Prostate gland (tissue), 2 donors: ENCODE measurements around the gene URM1.

Source experiments
- POLR2A ChIP-seq: fragments of 450-650 bp; IDR thresholded peaks from one replicate; pipeline ENCODE4 v1.6.1; 2016; ENCODE audit warnings: antibody characterized with exemption, mild to moderate bottlenecking
- TF ChIP-seq, protein P1 (sequence below), 4 experiments: fragments of 200-600 bp in 2 of 4; fragments of 450-650 bp in 2 of 4; sonication (generic) in 2 of 4; IDR thresholded peaks; 1 replicate in 3 of 4; 2 replicates in 1 of 4; pipeline ENCODE4 v1.5.1; 2016 to 2019; ENCODE audit warnings: antibody characterized with exemption in 4 of 4, mild to moderate bottlenecking in 2 of 4, moderate library complexity in 2 of 4

DNA sequence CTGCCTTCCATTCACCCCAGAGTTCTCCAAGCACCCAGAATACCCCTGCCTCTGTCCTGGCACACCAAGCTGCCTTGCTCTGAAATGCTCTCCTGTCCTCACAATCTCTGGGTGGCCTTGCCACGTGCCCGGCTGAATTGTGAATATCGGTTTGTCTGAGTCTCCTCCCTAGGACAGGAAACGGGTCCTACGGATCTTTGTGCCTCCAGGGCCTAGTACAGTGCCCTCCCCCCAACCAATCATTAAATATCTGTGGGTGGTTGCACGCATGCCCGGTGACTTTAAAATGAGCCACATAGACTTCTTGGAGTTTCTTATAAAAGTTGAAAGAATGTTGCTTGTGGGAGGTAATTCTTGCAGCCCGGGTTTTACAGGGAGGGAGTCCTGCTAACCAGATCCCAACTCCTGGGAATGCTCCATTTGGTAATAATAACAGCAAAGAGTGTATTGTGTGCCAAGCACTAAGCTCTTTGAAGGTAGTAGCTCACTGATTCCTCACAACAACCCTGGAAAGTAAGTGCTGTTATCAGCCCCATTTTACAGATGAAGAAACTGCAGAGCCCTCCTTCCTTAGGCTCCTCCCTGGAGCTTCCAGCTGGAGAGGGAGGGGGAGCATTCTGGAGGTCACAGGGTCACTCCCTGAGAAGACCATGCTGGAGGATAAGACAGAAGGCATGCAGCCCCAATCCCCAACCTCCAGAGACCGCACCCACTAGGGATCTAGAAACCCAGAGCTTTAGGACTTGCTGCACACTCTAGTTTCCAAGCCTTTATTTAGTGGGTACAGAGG, 23.4 kb downstream of the URM1 start:
- TF ChIP-seq, protein P1, sequence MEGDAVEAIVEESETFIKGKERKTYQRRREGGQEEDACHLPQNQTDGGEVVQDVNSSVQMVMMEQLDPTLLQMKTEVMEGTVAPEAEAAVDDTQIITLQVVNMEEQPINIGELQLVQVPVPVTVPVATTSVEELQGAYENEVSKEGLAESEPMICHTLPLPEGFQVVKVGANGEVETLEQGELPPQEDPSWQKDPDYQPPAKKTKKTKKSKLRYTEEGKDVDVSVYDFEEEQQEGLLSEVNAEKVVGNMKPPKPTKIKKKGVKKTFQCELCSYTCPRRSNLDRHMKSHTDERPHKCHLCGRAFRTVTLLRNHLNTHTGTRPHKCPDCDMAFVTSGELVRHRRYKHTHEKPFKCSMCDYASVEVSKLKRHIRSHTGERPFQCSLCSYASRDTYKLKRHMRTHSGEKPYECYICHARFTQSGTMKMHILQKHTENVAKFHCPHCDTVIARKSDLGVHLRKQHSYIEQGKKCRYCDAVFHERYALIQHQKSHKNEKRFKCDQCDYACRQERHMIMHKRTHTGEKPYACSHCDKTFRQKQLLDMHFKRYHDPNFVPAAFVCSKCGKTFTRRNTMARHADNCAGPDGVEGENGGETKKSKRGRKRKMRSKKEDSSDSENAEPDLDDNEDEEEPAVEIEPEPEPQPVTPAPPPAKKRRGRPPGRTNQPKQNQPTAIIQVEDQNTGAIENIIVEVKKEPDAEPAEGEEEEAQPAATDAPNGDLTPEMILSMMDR (IDR thresholded peaks at IDR 0.05) = no peak
- TF ChIP-seq POLR2A = no peak
